GM21528 (cell line): Measurements from ENCODE around the gene ELP4.
A peak's percentile ranks its signal among the peaks of the same experiment; 100 is the strongest.
"Not testable (repeated sequence)": the region's sequence is repeated elsewhere in the genome, so short reads cannot be mapped to it uniquely, and the experiment has no call there.

ENCODE experiments used
- ATAC-seq: cut with Tn5 transposase; IDR thresholded peaks from one replicate; pipeline ENCODE4 v1.9.1; 2021; ENCODE audit warnings: mild to moderate bottlenecking, moderate library complexity; ENCODE audit not compliant: unreplicated experiment, low FRiP score

ELP4 gene

GRCh38 chr11:31640611-31641010 lies 131.0 kb downstream of the ELP4 start:
- ATAC-seq: no peak

GRCh38 chr11:31641477-31642062 lies 132.0 kb downstream of the ELP4 start:
- no peak for ATAC-seq

GRCh38 chr11:31643857-31644256 lies 134.3 kb downstream of the ELP4 start:
- ATAC-seq: no peak

GRCh38 chr11:31645747-31646146 lies 136.2 kb downstream of the ELP4 start:
- no peak for ATAC-seq

- ATAC-seq: no peak
These were observed 136.6 kb downstream of the ELP4 start for GRCh38 chr11:31646216-31646615.

- no peak for ATAC-seq
These were observed 139.8 kb downstream of the ELP4 start for GRCh38 chr11:31649129-31649966.

GRCh38 chr11:31651208-31651607 lies 141.6 kb downstream of the ELP4 start:
- ATAC-seq: no peak

- ATAC-seq: peak; percentile 77
These were observed 142.3 kb downstream of the ELP4 start for GRCh38 chr11:31651822-31652221.

- no peak for ATAC-seq
These were observed 143.0 kb downstream of the ELP4 start for GRCh38 chr11:31652528-31652927.

GRCh38 chr11:31655483-31655882 lies 145.9 kb downstream of the ELP4 start:
- no peak for ATAC-seq

GRCh38 chr11:31656051-31656450 lies 146.5 kb downstream of the ELP4 start:
- no peak for ATAC-seq

- ATAC-seq: no peak
These were observed 147.5 kb downstream of the ELP4 start for GRCh38 chr11:31657091-31657490.

- no peak for ATAC-seq
These were observed 154.6 kb downstream of the ELP4 start for GRCh38 chr11:31664129-31664528.

GRCh38 chr11:31664954-31665353 lies 155.4 kb downstream of the ELP4 start:
- no peak for ATAC-seq

- ATAC-seq: no peak
These were observed 162.1 kb downstream of the ELP4 start for GRCh38 chr11:31671681-31672080.

GRCh38 chr11:31673108-31673507 lies 163.5 kb downstream of the ELP4 start:
- not testable (repeated sequence) for ATAC-seq

GRCh38 chr11:31676280-31676982 lies 166.9 kb downstream of the ELP4 start:
- no peak for ATAC-seq

GRCh38 chr11:31680770-31681169 lies 171.2 kb downstream of the ELP4 start:
- no peak for ATAC-seq

- no peak for ATAC-seq
These were observed 177.7 kb downstream of the ELP4 start for GRCh38 chr11:31687256-31687655.

- no peak for ATAC-seq
These were observed 178.3 kb downstream of the ELP4 start for GRCh38 chr11:31687861-31688260.

GRCh38 chr11:31689559-31689958 lies 180.0 kb downstream of the ELP4 start:
- ATAC-seq: no peak
